Kidney tubule cell (primary cell): ENCODE data around the gene MPRIP.
"Not testable (repeated sequence)": the region's sequence is repeated elsewhere in the genome, so short reads cannot be mapped to it uniquely, and the experiment has no call there.

Experiments
- DNase-seq: peaks from one replicate; pipeline ENCODE4 v3.0.0-alpha.2; 2018; ENCODE audit warnings: low spot score

Gene MPRIP

DNA sequence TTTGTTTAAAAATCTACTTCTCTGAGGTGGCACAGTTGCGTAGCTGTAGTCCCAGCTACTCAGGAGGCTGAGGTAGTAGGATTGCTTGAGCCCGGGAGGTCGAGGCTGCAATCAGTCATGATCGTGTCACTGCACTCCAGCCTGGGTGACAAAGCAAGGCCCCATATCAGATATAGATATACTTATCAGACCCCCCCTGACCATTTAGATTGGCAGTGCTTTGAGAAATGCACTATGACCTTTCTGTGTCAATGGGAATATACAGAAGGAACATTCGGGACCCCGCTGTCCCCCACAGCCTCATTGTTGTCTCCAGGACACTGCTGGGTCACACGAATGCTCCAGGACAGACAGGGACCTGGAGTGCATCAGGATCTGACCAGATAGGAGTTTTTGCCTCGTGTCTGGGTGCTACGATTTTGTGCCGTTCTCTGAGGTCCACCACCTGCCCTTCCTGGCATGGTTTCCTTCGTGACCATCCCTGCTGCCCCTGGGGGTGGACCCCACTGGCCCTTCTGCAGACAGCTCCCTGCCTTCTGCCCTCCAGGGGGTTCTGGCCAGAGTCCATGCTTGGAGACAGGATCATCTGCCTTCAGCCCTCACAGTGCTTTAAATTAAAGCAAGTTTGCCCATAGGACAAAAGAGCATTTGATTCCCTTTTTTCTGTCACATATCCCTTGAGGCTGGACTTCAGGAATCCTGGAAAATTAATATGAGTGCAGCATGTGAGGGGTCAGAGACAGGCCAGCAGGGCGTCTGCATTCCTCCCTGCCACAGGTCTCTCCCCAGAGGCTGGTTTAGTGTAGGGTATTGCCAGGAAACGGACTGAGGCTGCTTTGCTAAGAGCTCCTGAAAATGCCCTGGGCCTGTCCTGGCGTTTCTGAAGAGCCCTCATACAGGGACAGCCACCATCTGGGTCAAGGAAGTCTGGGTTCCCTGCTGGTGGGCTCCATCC lies 144.6 kb downstream of the MPRIP start:
- no peak for DNase-seq

DNA sequence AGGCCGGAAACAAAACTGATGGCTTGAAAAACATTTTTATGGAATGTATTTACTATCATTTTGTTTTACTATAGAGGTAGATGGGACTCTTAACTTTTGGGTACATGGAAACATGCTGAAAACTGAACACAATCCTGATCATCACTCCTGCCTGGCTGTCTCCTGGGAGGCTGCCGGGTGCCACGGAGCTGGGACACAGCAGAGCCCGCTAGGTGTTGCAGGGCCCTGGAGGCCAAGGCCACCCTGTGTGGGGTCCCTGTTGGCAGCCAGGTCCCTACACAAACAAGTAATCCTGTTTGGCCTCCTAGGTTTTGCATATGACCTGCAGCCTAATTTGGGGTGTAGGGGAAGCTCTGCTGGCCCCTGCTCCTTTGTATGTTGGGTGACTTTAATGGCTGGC lies 146.3 kb downstream of the MPRIP start:
- DNase-seq: no peak

DNA sequence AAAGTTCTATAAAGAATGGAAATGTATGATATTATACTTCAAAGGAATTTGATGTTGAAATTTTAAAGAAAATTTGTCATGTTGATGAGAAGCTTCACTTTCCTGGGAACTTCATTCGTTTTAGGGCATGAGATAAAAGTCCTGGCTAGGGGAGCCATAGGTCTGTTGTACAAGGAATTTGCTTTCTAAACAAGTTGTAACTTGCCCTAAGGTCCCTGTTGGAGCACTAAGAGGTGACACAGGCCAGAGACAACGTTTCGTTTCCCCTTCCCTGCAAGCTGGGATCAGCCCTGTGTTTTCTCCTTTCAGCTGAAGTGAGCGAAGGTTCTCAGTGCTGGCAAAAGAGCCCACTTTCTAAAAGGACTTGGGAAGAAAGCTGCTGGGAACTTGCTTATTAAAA lies 147.3 kb downstream of the MPRIP start:
- no peak for DNase-seq

DNA sequence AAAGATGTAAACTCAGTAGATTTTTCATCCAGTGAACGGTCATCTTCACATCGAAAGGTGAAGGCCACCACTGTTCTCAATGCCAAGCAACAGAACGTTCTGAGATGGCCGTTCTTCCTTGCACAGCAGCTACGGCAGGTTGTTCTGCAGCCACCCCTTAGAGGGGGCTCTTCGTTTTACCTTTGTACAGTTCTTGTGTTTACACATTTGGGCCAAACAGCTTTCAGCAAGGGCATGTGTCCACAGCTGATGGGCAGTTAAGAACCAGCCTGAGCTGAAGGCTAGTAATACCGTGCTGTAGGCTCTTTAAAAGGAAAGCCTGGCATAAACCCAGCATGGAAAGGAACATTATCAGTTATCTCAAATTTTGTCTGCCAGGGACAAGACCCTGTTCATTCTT lies 147.9 kb downstream of the MPRIP start:
- DNase-seq: no peak

DNA sequence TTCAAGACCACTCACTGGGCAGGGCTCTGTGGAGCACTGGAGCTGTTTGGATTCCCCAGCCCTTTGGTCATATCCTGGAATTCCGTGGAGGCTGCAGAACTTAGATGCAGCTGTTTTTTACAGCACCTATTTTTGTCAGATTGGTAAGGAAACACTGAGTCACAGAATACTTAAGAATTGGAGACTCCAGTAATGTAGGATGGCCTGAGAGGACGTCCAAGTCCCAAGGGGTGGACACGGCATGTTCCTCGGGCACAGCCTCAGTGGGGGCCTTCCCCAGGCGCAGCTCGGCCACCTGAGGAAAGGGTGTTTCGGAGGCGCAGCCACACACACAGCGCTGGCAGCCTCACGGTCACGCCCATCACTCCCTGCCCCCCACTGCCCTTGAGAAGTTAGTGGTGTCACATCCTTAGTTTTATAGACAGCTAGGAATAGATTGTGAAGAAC lies 149.1 kb downstream of the MPRIP start:
- peak; percentile 60 for DNase-seq

DNA sequence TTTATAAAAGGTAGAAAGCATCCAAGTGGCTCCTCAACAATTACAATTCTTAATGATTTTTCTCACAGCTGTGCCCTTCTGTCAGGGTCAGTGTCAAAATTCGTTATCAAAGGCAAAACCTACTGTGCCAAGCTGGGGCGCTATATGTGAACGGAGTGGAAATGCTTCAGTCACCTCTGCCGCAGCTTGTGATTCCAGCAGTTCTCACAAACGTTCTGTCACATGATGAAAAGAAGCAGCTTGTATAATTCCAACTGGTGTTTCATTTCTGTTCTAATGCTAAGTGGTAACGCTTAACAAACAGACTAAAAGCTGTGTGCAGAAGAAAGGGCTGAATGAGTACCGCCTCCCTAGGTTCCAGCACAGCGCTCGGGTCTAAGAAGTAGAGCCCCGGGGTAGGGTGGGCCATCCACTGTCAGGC lies 149.7 kb downstream of the MPRIP start:
- no peak for DNase-seq

DNA sequence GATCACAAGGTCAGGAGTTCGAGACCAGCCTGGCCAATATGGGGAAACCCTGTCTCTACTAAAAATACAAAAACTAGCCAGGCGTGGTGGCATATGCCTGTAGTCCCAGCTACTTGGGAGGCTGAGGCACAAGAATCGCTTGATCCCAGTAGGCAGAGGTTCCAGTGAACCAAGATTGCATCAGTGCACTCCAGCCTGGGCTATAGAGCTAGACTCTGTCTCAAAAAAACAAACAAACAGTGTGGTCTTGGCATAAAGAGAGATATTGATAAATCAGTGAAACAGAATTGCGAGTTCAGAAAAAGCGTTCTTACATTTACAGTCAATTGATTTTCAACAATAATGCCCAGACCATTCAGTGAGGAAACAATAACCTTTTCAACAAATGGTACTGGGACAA lies 153.2 kb downstream of the MPRIP start:
- DNase-seq: not testable (repeated sequence)

DNA sequence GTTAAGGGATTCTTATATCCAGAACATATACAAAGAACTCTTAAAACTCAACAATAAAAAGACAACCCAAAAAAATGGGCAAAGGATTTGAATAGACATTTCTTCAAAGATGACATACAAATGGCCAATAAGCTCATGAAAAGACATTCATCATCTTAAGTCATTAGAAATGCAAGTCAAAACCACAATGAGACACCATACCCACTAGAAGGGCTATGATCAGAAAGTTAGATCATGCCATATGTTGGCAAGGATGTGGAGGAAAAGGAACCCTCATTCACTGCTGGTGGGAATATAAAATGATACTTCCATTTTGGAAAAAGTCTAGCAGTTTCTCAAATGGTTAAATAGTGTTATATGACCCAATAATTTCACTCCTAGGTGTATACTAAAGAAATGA lies 154.5 kb downstream of the MPRIP start:
- DNase-seq: peak; percentile 28

DNA sequence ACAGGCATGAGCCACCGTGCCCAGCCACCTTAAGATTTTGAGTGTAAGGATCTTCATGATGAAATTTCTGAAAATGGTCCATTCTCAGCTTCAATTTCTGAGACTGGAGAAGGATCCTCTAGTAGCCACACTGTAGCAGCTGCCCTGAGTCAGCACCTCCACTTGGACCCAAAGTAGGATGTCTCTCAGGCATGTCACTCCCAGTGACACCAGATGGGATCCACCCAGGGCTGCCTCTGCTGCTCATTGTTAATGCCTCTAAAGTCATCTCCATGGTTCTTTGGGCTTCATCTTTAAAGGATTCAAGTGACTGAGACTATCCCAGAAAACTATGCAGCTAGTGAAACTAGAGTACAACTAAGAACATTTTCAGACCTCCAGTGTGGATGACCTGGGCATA lies 156.0 kb downstream of the MPRIP start:
- no peak for DNase-seq

DNA sequence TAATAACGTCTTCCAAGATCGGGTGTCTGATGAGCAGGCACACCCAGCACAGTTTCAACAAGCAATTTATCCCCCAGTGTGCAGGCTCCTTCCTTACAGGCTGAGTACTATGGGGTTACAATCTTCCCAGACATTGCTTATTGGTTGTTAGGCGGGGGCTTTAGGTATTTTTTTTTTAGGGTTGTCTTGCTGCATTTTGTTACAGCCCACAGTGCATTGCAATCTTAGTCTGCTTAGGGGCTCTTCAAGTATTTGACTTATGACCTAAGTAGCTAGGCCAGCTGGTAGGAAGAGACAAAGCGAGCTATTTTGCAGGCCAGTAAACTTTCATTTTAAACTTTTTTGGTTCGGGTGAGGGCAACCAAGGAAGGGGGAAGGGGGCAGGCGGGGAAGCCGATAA lies 158.1 kb downstream of the MPRIP start:
- DNase-seq: no peak

DNA sequence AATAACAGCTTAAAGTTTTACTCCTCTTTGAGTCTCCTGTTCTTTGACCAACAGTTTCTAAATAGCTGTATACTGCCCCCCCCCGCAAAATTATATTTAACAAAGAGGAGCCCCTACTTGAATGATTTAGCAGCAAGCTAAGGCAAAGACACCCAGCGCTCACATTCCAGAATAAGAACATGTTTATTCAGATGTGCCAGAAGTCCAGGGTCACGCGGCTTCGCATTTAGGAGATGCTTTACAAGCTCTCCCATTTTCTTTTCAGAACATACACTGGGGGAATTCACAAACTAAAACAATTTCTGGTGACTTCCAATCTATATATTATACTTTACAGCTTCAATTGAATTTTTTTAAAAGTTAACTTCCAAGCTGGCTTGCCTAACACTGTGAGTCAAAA lies 158.6 kb downstream of the MPRIP start:
- no peak for DNase-seq

DNA sequence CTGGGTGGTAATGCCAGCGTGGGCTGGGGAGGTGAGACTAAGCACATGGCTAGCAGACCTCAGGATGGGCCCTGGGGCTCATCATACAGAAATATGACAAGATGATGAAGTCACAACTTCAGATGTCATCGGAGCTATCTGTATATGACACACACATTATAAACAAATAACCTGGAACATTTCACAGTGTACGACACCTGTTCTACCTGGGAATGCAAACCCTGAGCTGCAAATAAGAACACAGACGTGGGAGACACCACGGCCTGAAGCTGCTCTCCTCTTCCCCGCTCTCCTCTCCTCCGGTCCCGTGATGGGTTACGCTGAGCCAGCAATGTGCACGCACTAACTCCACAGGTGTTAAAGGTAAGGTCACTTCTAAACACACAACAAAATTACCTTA lies 159.0 kb downstream of the MPRIP start:
- DNase-seq: no peak

DNA sequence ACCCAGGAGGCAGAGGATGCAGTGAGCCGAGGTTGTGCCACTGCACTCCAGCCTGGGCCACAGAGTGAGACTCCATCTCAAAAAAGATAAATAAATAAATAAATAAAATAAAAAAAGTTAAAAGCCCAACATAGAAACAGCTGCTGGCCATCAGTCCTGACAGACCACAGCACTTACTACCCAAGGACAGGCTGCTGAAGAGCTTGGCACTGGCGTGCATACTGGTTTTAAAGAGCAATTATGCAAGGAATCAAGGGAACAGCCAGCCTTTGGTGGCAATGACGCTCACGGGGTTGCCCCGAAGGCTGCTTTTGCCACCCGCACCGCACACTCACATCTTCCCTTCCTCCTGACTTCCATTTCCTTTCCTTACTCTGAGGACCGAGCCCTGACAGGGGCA lies 159.7 kb downstream of the MPRIP start:
- DNase-seq: no peak

DNA sequence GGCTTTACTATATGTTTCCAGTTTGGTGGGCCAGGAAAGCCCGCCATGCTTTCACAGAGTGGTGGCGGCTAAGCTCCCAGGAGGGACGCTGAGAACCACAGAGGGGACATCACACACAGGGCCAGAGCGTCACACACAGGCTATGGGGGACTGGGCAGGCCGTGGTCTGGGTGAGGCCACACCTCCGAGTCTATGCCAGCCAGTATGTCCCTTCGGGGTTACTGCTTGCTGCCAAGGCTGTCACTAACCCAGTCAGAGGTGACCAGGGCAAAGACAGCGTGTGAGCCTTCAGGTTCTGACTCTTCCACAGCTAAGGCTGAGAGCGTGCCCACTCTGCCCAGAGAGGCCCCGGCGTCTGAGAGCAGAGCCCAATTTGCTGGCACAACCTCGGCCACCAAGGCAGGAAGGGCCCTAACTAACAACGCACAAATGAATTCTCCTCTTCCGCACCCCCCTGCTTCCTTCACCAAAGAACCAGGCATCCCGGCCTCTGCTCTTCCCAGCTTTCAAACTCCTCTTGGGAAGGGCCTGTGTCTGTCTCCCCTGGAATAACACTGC lies 161.0 kb downstream of the MPRIP start:
- no peak for DNase-seq

DNA sequence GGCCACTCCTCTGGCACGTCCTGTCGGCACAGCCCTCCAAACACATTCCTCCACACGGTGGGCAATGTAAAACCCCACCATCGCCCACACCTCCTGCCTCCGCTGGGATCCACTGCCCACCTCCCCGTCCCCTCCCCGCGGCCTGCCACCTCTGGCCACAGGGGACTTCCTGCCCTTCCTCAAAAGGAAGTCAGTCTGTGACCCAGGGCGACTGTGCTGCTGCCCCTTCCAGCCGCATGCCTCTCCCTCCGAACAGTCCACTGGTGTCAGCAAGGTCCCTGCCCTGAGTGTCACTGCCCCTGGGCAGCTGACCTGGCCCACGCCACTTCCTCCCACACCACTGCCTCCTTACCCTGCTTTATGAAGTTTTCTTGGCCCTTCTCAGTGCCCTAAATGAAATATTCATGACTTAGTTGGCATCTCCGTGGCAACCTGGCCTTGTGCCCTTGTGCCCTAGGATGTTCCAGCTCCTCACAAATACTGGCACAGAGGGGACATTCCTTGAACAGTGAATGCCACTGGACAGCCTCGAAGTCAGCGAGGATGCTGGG lies 161.9 kb downstream of the MPRIP start:
- no peak for DNase-seq

DNA sequence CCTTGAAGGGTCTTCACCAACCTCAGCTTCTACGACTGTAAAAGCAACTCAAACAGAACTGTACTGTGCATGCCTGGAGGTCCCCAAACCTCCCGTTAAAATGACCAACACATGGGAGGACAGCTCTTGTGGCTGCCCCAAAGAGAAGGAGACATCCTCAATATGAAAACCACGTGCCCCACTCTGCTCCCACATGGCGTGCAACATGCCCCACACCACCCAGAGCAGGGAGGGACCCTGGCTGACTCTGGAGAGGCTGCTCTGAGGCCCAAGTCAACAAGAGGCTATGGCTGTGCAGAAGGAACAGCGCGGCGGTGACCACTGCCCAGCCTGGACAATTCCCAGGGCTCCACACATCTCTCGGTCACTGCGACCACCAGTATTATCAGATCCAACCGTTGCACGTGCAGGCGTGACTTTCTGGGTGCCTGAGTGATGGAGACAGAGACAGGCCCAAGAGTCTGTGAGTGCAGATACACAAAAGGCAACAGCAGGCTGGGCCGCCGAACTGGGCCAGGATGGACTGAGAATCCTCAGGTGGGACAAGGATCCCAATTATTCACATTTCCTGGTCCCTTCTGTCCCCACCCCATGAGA lies 162.5 kb downstream of the MPRIP start:
- no peak for DNase-seq

DNA sequence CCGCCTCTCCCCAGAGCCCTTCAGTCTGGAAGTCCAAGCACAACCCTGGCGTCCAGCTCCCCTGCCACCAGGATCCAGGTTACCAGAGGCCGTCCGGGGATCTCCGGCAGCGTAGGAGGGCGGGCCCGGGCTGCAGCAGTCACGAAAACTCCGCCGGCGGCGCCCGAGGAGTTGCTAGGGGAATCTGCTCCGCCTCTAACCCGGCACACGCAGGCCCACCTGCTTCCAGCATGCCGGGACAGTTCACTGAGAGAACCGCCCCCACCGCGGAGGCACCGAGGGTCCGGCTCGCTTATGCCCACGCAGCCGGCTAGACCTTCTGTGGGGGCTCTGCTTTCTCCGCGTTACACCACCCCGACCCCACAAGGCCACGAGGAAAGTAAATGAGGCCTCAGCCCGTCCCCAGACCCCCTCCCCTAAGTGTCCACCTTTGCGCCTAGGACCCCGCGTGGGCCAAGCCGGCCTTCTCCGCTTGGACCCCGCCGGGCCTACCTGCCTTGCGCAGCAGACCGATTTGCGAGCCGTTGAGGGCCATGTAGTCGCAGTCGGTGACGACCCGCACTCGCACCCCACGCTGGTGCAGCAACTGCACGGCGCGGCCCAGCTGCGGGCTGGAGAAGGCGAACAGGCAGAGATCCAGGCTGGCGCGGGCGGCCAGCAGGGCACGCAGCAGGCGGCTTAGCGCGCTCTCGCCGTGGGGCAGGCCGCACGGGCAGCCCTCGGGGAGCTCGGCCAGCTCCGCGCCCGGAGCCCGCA lies 163.3 kb downstream of the MPRIP start:
- peak; percentile 75 for DNase-seq

DNA sequence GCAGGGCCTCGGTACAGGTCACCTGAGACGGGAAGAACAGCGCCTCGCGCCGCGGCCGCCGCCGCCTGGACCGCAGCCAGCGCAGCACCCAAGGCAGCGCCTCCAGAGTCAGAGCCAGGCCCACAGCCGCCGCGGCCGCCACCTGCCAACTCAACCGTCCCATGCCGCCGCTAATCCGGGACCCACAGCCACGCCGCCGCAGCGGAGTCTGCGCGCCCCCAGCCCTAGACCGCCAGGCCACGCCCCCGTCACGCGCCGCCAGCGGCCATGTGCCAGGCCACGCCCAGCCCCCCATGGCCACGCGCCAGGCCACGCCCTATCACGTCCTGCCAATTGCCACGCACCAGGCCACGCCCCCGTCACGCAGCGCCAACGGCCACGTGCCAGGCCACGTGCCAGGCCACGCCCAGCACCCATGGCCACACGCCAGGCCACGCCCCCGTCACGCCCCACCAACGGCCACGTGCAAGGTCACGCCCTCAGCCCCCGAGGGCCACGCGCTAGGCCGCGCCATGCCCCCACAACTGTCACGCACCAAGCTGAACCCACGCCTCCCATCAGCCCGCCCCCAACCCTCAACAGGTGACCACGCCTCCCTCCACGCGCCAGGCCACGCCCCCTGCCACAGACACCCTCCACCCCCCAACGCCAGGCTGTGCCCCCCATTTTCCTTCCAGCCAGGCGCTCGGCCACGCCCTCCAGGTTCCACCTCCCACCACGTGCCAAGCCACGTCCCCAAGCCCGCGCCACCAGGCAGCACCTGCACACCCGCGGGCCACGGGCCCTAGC lies 164.1 kb downstream of the MPRIP start, which contains the start of gene PLD6:
Gene PLD6 (minus strand): TSS at position 210 of the 789 bp plus-strand sequence. CDS start 47 bp downstream, at position 163.
- peak; percentile 85 for DNase-seq

DNA sequence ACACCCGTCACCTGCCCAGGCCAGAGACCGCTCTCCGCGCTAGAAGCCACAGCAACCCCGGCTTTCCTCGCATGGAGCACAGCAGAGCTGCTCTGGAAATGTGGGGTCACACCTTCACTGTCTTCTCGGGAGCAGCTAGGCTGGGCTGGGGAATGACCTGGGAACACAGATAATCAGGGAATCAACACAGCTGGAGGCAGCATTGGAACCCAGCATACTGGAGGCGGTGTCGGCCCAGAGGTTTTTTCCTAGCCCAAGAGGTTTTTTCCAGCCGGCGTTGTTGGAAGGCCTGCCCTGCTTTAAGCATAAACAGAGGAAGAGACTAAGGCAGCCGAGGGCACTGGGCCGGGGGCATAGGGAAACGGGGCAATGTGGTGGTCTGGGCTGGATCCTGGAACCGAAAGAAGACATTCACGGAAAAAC lies 164.7 kb downstream of the MPRIP start:
- DNase-seq: no peak

DNA sequence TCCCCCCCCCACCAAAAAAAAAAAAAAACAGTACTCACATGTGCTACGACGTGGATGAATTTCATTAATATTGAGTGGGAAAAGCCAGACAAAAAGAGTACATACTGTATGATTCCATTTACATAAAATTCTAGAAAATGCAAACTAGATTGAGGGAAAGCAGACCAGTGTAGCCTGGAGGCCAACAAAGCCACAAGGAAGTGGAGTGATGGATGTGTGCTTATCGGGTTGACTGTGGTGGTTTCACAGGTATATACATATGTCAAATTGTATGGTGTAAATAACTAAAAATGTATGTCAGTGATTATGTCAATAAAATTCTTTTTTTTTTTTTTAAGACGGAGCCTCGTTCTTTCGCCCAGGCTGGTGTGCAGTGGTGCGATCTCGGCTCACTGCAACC lies 165.7 kb downstream of the MPRIP start:
- no peak for DNase-seq

DNA sequence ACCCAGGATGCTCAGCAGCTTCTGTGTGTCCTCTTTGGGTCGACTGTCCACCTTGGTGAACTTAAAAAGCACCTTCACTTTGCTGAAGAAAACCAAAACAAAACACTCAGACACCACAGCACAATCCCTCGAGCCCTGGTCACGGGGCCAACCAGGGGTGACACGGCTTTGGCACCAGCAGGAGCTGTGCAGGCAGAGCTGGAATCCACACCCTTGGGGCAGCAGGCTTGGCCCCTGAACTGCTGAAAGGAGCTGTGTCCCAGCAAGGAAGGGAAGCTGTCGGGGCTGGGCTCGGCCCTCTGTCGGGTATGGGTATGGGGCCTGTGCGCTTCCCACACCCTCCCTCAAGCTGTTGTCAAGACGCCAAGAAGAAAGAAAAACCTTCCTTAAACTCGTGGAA lies 171.5 kb downstream of the MPRIP start:
- DNase-seq: no peak
